ENCODE measurements around the gene TBC1D22A. TPM values are rescaled to one million over a fixed set of nuclear protein-coding genes. Genes with fewer than 3 reads are reported as not detected.

The TBC1D22A gene
- total and polyA plus RNA-seq, 2 donors from 2014 or later = 24.6 to 39.4 TPM

DNA sequence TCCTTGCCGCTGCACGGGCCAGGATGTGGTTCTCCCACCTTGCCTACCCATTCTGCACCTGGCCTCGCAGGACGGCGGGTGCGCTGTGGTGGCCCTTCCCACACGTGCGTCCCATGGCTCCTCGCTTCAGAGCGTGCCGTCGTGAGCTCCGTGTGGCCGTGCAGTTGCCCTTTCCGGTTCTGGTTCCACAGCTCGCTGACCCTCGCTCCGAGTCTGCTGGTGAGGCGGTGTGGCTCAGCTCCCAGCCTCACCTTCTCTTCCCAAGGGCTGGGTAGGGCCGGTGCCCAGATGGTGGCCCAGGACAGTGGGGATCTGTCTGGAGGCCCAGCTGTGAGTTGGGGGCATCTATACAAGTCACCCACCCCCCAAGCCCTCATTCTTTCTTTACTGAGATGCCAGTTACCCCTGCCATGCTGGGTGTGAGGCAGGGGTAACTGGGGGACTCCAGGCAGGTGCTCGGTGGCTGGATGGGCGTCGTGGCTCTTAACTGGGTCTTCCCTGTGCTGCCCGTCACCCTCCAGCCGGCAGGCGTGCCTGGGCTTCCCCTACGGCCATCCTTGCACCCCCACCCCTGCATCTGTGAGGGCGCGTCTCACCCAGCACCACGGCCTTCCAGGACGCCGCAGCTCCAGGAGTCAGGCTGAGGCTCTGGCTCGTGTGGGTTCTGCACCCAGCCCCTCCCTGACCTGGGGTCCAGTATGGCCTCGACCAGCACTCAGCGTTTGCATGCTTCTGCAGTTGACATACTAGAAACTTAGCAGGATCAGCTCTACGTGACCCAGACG lies 395.2 kb downstream of the TBC1D22A start:
- Histone ChIP-seq H3K27me3 (ENCODE audit: control insufficient read depth, insufficient read depth, low read length) (no peaks in the 10 kb centered on the region), H3K9ac (ENCODE audit: low read length in 3 of 3) (no peak overlapping the region), H3K27ac (ENCODE audit: low read depth in 2 of 2, low read length in 2 of 2) (no peak overlapping the region), H3K9me3 (ENCODE audit: control insufficient read depth in 2 of 3, insufficient read depth in 1 of 3, low read length in 3 of 3) (no peaks in the 10 kb centered on the region), H3K4me1 (ENCODE audit: control insufficient read depth in 2 of 3, insufficient read depth in 2 of 3, low read depth in 1 of 3, low read length in 3 of 3) (peaks cover 0 to 2% (median 0%) of the 10 kb centered on the region in 3 donors), H3K36me3 (ENCODE audit: control insufficient read depth in 2 of 3, insufficient read depth in 3 of 3, low read length in 3 of 3) (peaks cover 0 to 7% (median 4%) of the 10 kb centered on the region in 3 donors), H3K4me3 (ENCODE audit: low read length in 3 of 3) (no peak overlapping the region)
- TF ChIP-seq, protein P1, sequence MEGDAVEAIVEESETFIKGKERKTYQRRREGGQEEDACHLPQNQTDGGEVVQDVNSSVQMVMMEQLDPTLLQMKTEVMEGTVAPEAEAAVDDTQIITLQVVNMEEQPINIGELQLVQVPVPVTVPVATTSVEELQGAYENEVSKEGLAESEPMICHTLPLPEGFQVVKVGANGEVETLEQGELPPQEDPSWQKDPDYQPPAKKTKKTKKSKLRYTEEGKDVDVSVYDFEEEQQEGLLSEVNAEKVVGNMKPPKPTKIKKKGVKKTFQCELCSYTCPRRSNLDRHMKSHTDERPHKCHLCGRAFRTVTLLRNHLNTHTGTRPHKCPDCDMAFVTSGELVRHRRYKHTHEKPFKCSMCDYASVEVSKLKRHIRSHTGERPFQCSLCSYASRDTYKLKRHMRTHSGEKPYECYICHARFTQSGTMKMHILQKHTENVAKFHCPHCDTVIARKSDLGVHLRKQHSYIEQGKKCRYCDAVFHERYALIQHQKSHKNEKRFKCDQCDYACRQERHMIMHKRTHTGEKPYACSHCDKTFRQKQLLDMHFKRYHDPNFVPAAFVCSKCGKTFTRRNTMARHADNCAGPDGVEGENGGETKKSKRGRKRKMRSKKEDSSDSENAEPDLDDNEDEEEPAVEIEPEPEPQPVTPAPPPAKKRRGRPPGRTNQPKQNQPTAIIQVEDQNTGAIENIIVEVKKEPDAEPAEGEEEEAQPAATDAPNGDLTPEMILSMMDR (IDR thresholded peaks at IDR 0.05; ENCODE audit: borderline replicate concordance, extremely low read depth, insufficient read depth) = no peak
- intact Hi-C loops (cut with DNase I) = no loop called here
- FAIRE-seq (no peak), DNase-seq (peak in 1 of 5 donors; percentile 69)

DNA sequence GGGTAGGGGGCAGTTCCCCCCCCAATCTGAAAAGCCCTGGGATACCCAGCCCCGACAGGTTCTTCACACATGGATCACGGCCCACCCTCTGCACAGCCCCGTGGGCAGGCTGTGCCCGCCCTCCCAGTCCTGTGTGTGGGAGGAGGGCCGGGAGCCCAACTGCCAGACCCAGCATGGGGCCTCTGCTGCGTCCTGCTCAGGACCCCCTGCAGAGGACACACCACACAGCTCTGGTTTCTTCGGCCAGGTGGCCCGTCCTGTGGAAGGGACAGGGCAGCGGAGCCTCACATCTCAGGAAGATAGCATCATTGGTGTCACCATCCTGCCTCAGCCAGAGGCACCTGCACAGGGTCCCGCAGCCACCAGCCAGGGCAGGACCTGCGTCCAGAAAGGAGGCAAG lies 396.0 kb downstream of the TBC1D22A start:
- TF ChIP-seq, protein P1 (IDR thresholded peaks at IDR 0.05; ENCODE audit: borderline replicate concordance, extremely low read depth, insufficient read depth) = no peak
- Histone ChIP-seq H3K9me3 (ENCODE audit: control insufficient read depth in 2 of 3, insufficient read depth in 1 of 3, low read length in 3 of 3) (no peaks in the 10 kb centered on the region), H3K27me3 (ENCODE audit: control insufficient read depth, insufficient read depth, low read length) (no peaks in the 10 kb centered on the region), H3K36me3 (ENCODE audit: control insufficient read depth in 2 of 3, insufficient read depth in 3 of 3, low read length in 3 of 3) (peaks cover 0 to 7% (median 4%) of the 10 kb centered on the region in 3 donors), H3K4me1 (ENCODE audit: control insufficient read depth in 2 of 3, insufficient read depth in 2 of 3, low read depth in 1 of 3, low read length in 3 of 3) (peaks cover 0 to 2% (median 0%) of the 10 kb centered on the region in 3 donors), H3K27ac (ENCODE audit: low read depth in 2 of 2, low read length in 2 of 2) (no peak overlapping the region), H3K9ac (ENCODE audit: low read length in 3 of 3) (no peak overlapping the region), H3K4me3 (ENCODE audit: low read length in 3 of 3) (no peak overlapping the region)
- intact Hi-C loops (cut with DNase I) = no loop called here
- DNase-seq (peak in 1 of 5 donors; percentile 52), FAIRE-seq (no peak)

DNA sequence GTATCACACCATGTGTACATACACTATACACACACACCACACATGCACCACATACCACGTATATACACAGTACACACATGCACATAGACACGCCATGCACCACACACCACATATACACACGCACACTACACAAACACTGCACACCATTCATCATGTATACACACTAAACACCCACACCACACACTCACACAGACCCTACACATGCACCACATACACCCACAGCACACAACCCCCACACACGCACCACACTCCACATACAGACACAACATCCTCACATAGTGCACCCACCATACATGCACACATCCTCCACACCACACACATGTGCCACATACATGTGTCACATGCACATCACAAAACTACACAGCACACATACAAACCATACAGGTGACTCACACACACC lies 397.1 kb downstream of the TBC1D22A start:
- Histone ChIP-seq H3K27ac (ENCODE audit: low read depth in 2 of 2, low read length in 2 of 2) (no peak overlapping the region), H3K9ac (ENCODE audit: low read length in 3 of 3) (no peak overlapping the region), H3K27me3 (ENCODE audit: control insufficient read depth, insufficient read depth, low read length) (no peaks in the 10 kb centered on the region), H3K9me3 (ENCODE audit: control insufficient read depth in 2 of 3, insufficient read depth in 1 of 3, low read length in 3 of 3) (no peaks in the 10 kb centered on the region), H3K36me3 (ENCODE audit: control insufficient read depth in 2 of 3, insufficient read depth in 3 of 3, low read length in 3 of 3) (peaks cover 0 to 7% (median 4%) of the 10 kb centered on the region in 3 donors), H3K4me1 (ENCODE audit: control insufficient read depth in 2 of 3, insufficient read depth in 2 of 3, low read depth in 1 of 3, low read length in 3 of 3) (no peaks in the 10 kb centered on the region), H3K4me3 (ENCODE audit: low read length in 3 of 3) (no peak overlapping the region)
- no peak for FAIRE-seq
- DNase-seq = no peak
- intact Hi-C loops (cut with DNase I) = no loop called here
- TF ChIP-seq, protein P1 (IDR thresholded peaks at IDR 0.05; ENCODE audit: borderline replicate concordance, extremely low read depth, insufficient read depth) = no peak
